ENCODE measurements around the gene ZNF446. TPM values are rescaled to one million over a fixed set of nuclear protein-coding genes. Genes with fewer than 3 reads are reported as not detected.

ZNF446 gene
- 11.9 TPM for total RNA-seq (ENCODE audit: unreplicated experiment)
- long read RNA-seq, partial matches to known transcripts = 0 of 4 reads
- long read RNA-seq, other reads (novel, unspliced or antisense) = 4 of 4 reads

GRCh38 chr19:58475714-58476497 lies at the start of gene ZNF446:
Gene ZNF446, plus strand, starts transcription at chr19:58476352. Its CDS starts 867 bp downstream, at chr19:58477219.
- peaks cover 9% of the 10 kb centered on the region for H3K9me3 Mint-ChIP-seq (ENCODE audit: unreplicated experiment)
- peak within 1 kb of the TSS; percentile 88 for H3K27ac Mint-ChIP-seq (ENCODE audit: unreplicated experiment)
- DNase-seq = peak; percentile 93
- H3K27me3 Mint-ChIP-seq (ENCODE audit: unreplicated experiment) = peaks cover 12% of the 10 kb centered on the region
- H3K4me1 Mint-ChIP-seq (ENCODE audit: low read depth, unreplicated experiment) = peaks cover 4% of the 10 kb centered on the region
- no peak for TF ChIP-seq CTCF (IDR thresholded peaks at IDR 0.05; ENCODE audit: partially characterized antibody, unreplicated experiment)
- H3K4me3 Mint-ChIP-seq (ENCODE audit: unreplicated experiment) = peak within 1 kb of the TSS; percentile 95
- no peaks in the 10 kb centered on the region for H3K36me3 Mint-ChIP-seq (ENCODE audit: unreplicated experiment)

GRCh38 chr19:58428617-58429016 lies 47.5 kb upstream of the ZNF446 start:
- H3K4me3 Mint-ChIP-seq (ENCODE audit: unreplicated experiment) = no peak overlapping the region
- peaks cover 23% of the 10 kb centered on the region for H3K9me3 Mint-ChIP-seq (ENCODE audit: unreplicated experiment)
- DNase-seq = no peak
- TF ChIP-seq CTCF (IDR thresholded peaks at IDR 0.05; ENCODE audit: partially characterized antibody, unreplicated experiment) = no peak
- no peaks in the 10 kb centered on the region for H3K4me1 Mint-ChIP-seq (ENCODE audit: low read depth, unreplicated experiment)
- peaks cover 36% of the 10 kb centered on the region for H3K36me3 Mint-ChIP-seq (ENCODE audit: unreplicated experiment)
- no peak overlapping the region for H3K27ac Mint-ChIP-seq (ENCODE audit: unreplicated experiment)
- peaks cover 5% of the 10 kb centered on the region for H3K27me3 Mint-ChIP-seq (ENCODE audit: unreplicated experiment)

GRCh38 chr19:58429745-58430144 lies 46.4 kb upstream of the ZNF446 start:
- no peak for DNase-seq
- Mint-ChIP-seq H3K36me3 (ENCODE audit: unreplicated experiment) (peaks cover 46% of the 10 kb centered on the region), H3K27ac (ENCODE audit: unreplicated experiment) (no peak overlapping the region), H3K4me1 (ENCODE audit: low read depth, unreplicated experiment) (no peaks in the 10 kb centered on the region), H3K9me3 (ENCODE audit: unreplicated experiment) (peaks cover 28% of the 10 kb centered on the region), H3K27me3 (ENCODE audit: unreplicated experiment) (peaks cover 5% of the 10 kb centered on the region), H3K4me3 (ENCODE audit: unreplicated experiment) (no peak overlapping the region)
- TF ChIP-seq CTCF (IDR thresholded peaks at IDR 0.05; ENCODE audit: partially characterized antibody, unreplicated experiment) = no peak

- Mint-ChIP-seq H3K4me3 (ENCODE audit: unreplicated experiment) (no peak overlapping the region), H3K27ac (ENCODE audit: unreplicated experiment) (no peak overlapping the region)
Observed at GRCh38 chr19:58434217-58434616, 41.9 kb upstream of the ZNF446 start.

More at GRCh38 chr19:58434217-58434616, 41.9 kb upstream of the ZNF446 start:
- Mint-ChIP-seq H3K4me1 (ENCODE audit: low read depth, unreplicated experiment) (no peaks in the 10 kb centered on the region), H3K9me3 (ENCODE audit: unreplicated experiment) (peaks cover 38% of the 10 kb centered on the region), H3K36me3 (ENCODE audit: unreplicated experiment) (peaks cover 85% of the 10 kb centered on the region), H3K27me3 (ENCODE audit: unreplicated experiment) (peaks cover 14% of the 10 kb centered on the region)
- TF ChIP-seq CTCF (IDR thresholded peaks at IDR 0.05; ENCODE audit: partially characterized antibody, unreplicated experiment) = no peak
- DNase-seq = no peak

All from glutamatergic neuron (in vitro differentiated cells).